ENCODE results near the gene DOCK2. TPM values are rescaled to one million over a fixed set of nuclear protein-coding genes. Genes with fewer than 3 reads are reported as not detected.
"Not testable (repeated sequence)": the region's sequence is repeated elsewhere in the genome, so short reads cannot be mapped to it uniquely, and the experiment has no call there.

The DOCK2 gene
- total RNA-seq, 6 donors from 2014 or later = 46.7 to 150 (median 73.8) TPM

DNA sequence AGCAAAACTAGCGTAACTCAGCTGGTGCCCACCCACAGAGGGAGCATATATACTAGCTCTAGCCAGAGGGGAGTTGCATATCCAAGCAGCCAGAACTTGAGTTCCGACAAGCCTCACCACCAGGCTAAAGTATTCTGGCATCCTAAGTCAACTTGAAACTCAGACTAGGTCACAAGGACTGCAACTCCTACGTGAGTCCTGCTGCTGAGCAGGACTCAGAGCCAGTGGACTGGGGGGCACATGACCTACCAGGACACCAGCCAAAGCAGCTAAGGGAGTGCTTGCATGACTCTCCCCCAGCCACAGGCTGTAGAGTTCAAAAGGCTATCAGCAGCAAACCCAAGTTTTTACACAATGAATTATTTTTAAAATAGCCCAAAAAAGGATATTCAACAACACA is 27.4 kb upstream of the DOCK2 start:
- Histone ChIP-seq H3K36me3 (no peaks in the 10 kb centered on the region), H3K9me3 (peaks cover 0 to 3% (median 0%) of the 10 kb centered on the region in 4 donors), H3K4me1 (no peaks in the 10 kb centered on the region), H3K4me3 (no peak overlapping the region), H3K27ac (no peak overlapping the region), H3K27me3 (no peaks in the 10 kb centered on the region)
- ATAC-seq (ENCODE audit: low FRiP score in 2 of 2) (no peak), DNase-seq (no peak)
- WGBS, 2 donors = 77 to 90% methylated on average over 2 to 3 of the region's 3 CpGs
- TF ChIP-seq POLR2A (IDR thresholded peaks at IDR 0.05) (no peak), POLR2AphosphoS5 (IDR thresholded peaks at IDR 0.05) (no peak)
- TF ChIP-seq, protein P1, sequence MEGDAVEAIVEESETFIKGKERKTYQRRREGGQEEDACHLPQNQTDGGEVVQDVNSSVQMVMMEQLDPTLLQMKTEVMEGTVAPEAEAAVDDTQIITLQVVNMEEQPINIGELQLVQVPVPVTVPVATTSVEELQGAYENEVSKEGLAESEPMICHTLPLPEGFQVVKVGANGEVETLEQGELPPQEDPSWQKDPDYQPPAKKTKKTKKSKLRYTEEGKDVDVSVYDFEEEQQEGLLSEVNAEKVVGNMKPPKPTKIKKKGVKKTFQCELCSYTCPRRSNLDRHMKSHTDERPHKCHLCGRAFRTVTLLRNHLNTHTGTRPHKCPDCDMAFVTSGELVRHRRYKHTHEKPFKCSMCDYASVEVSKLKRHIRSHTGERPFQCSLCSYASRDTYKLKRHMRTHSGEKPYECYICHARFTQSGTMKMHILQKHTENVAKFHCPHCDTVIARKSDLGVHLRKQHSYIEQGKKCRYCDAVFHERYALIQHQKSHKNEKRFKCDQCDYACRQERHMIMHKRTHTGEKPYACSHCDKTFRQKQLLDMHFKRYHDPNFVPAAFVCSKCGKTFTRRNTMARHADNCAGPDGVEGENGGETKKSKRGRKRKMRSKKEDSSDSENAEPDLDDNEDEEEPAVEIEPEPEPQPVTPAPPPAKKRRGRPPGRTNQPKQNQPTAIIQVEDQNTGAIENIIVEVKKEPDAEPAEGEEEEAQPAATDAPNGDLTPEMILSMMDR (IDR thresholded peaks at IDR 0.05) = no peak

DNA sequence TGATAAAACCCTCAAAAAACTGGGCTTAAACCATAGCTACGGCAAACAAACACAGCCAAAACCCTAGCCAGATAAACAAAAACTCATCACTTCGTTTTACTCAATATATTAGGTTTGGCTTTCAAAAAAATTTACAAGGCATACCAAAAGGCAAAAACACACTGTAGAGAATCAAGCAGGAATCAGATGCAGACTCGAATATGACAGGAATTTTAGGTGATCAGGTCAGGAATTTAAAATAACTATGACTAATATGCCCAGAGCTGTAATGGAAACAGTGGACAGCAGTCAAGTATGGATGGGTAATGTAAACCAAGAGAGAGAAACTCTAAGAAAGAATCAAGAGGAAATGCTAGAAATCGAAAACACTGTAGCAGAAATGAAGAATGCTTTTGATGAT is 26.5 kb upstream of the DOCK2 start:
- TF ChIP-seq POLR2A (IDR thresholded peaks at IDR 0.05) (no peak), POLR2AphosphoS5 (IDR thresholded peaks at IDR 0.05) (no peak), EP300 (IDR thresholded peaks at IDR 0.05) (no peak)

DNA sequence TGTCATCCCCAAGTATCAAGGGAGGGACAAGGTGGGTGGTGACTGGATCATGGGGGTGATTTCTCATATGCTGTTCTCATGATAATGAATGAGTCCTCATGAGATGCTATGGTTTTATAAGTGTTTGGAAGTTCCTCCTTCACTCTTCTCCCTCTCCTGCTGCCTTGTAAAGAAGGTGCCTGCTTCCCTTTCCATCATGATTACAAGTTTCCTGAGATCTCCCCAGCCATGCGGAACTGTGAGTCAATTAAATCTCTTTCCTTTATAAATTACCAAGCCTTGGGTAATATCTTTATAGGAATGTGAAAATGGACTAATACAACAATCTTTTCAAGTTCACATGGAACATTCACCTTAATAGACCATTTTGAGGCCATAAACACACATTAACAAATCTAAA is 21.5 kb upstream of the DOCK2 start:
- TF ChIP-seq POLR2A (IDR thresholded peaks at IDR 0.05) = no peak
- TF ChIP-seq EP300 (IDR thresholded peaks at IDR 0.05) = no peak
- no peak for TF ChIP-seq POLR2AphosphoS5 (IDR thresholded peaks at IDR 0.05)
- TF ChIP-seq, protein P1 (IDR thresholded peaks at IDR 0.05) = no peak
- 77 to 79% methylated on average over 1 of the region's 1 CpG for WGBS, 2 donors
- Histone ChIP-seq H3K4me1 (no peaks in the 10 kb centered on the region), H3K36me3 (no peaks in the 10 kb centered on the region), H3K27ac (no peak overlapping the region), H3K9me3 (peaks cover 0 to 3% (median 0%) of the 10 kb centered on the region in 4 donors), H3K27me3 (no peaks in the 10 kb centered on the region), H3K4me3 (no peak overlapping the region)
- no peak for DNase-seq
- ATAC-seq (ENCODE audit: low FRiP score in 2 of 2) = no peak

More for the DNA sequence above, 26.5 kb upstream of the DOCK2 start:
- no peak overlapping the region for H3K27ac ChIP-seq
- no peaks in the 10 kb centered on the region for H3K36me3 ChIP-seq
- no peak for DNase-seq
- no peak for ATAC-seq (ENCODE audit: low FRiP score in 2 of 2)
- no peaks in the 10 kb centered on the region for H3K27me3 ChIP-seq
- H3K4me3 ChIP-seq = no peak overlapping the region
- peaks cover 0 to 3% (median 0%) of the 10 kb centered on the region in 4 donors for H3K9me3 ChIP-seq
- WGBS, 2 donors = 79 to 83% methylated on average over 4 of the region's 4 CpGs
- no peaks in the 10 kb centered on the region for H3K4me1 ChIP-seq

DNA sequence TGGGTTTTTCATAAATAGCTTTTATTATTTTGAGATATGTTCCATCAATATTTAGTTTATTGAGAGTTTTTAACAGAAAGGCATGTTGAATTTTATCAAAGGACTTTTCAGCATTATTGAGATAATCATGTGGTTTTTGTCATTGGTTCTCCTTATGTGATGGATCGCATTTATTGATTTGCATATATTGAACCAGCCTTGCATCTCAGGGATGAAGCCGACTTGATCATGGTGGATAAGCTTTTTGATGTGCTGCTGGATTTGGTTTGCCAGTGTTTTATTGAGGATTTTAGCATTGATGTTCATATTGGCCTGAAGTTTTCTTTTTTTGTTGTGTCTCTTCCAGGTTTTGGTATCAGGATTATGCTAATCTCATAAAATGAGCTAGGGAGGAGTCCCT is 12.8 kb upstream of the DOCK2 start:
- H3K9me3 ChIP-seq; H3K27ac ChIP-seq; H3K4me3 ChIP-seq; ATAC-seq (ENCODE audit: low FRiP score in 2 of 2); H3K27me3 ChIP-seq; H3K4me1 ChIP-seq; DNase-seq; H3K36me3 ChIP-seq: not testable (repeated sequence)
- WGBS, 2 donors = 92 to 97% methylated on average over 2 of the region's 2 CpGs

DNA sequence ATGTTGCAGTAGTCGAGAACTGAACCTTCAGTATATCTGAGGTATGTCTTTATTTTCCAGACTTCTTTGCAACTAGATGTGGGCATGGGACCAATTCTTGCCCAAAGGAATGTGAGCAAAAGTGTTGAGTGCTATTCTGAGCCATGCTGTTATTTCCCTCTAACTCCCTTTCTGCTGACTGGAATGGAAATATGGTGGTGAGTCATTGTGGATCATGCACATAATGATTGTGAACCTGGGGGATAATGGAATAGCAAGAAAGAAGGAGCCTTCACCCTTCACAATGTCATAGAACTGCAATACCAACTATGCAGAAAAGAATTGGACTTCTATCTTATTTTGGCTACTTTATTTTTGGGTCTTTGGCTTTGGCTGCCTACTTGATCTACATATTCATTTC is 10.3 kb upstream of the DOCK2 start:
- TF ChIP-seq POLR2A (IDR thresholded peaks at IDR 0.05) (no peak), POLR2AphosphoS5 (IDR thresholded peaks at IDR 0.05) (no peak), EP300 (IDR thresholded peaks at IDR 0.05) (no peak)
- TF ChIP-seq, protein P1 (IDR thresholded peaks at IDR 0.05) = no peak
- H3K9me3 ChIP-seq = no peaks in the 10 kb centered on the region
- DNase-seq (no peak), ATAC-seq (ENCODE audit: low FRiP score in 2 of 2) (no peak)
- H3K27me3 ChIP-seq = no peaks in the 10 kb centered on the region
- H3K4me3 ChIP-seq = no peak overlapping the region
- no peaks in the 10 kb centered on the region for H3K36me3 ChIP-seq
- H3K4me1 ChIP-seq = peaks cover 0 to 5% (median 0%) of the 10 kb centered on the region in 4 donors
- H3K27ac ChIP-seq = no peak overlapping the region
- WGBS, 2 donors = 82 to 88% methylated on average over 1 of the region's 1 CpG

DNA sequence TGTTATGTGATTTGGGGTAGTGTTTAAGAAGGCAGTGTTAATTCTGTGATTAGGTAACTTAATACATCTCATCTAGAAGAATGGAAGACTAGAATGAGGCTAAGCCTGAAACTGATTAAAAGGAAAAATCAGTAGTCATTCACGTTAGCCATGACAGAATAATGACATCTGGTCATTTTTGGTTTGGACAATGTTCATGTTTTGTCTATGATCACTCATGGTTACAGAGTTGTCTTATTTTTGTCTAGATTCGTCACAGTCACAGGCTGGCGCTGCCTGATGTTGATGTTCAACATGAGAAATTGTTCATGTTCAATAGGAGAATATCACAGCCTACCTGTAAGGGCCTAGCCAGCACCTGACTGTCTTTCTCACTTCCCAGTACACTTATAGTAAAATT is 9.5 kb upstream of the DOCK2 start:
- 85% methylated on average over 3 of the region's 3 CpGs for WGBS, 2 donors
- H3K27me3 ChIP-seq = no peaks in the 10 kb centered on the region
- peaks cover 0 to 5% (median 0%) of the 10 kb centered on the region in 4 donors for H3K4me1 ChIP-seq
- H3K27ac ChIP-seq = no peak overlapping the region
- no peaks in the 10 kb centered on the region for H3K9me3 ChIP-seq
- ATAC-seq (ENCODE audit: low FRiP score in 2 of 2) (no peak), DNase-seq (no peak)
- H3K4me3 ChIP-seq = no peak overlapping the region
- no peaks in the 10 kb centered on the region for H3K36me3 ChIP-seq
- TF ChIP-seq POLR2AphosphoS5 (IDR thresholded peaks at IDR 0.05) = no peak
- TF ChIP-seq EP300 (IDR thresholded peaks at IDR 0.05) = no peak
- TF ChIP-seq, protein P1 (IDR thresholded peaks at IDR 0.05) = no peak
- no peak for TF ChIP-seq POLR2A (IDR thresholded peaks at IDR 0.05)

All from upper lobe of left lung (tissue), 6 donors.